PC-3 (cell line): ENCODE measurements around the gene AGRN. TPM values are rescaled to one million over a fixed set of nuclear protein-coding genes. Genes with fewer than 3 reads are reported as not detected.

Experiments
- ATAC-seq: fragments of 200-7000 bp; cut with Tn5 transposase; 2 replicates; pipeline ENCODE4 v1.9.1; 2020; ENCODE audit warnings: mild to moderate bottlenecking, moderate library complexity
- BruUV-seq: library from RNA; stranded (reverse); fragments of 400-500 nt; replicated peaks from 2 replicates; lab custom pipeline; 2021; lab: Mats Ljungman, UMichigan
- CTCF ChIA-PET: fragments of 300-600 bp; sonication (Branson Sonifier 250); formaldehyde crosslinking; loops from one replicate; lab custom pipeline; 2022; ENCODE audit warnings: antibody characterized with exemption; lab: Charles Lee
- POLR2A ChIA-PET: fragments of 300-600 bp; sonication (Branson Sonifier 250); formaldehyde crosslinking; loops from one replicate; lab custom pipeline; 2022; ENCODE audit warnings: antibody characterized with exemption; ENCODE audit not compliant: unreplicated experiment; lab: Charles Lee
- DNase-seq: peaks from one replicate; pipeline ENCODE4 v3.0.0-alpha.2; 2015
- H2AFZ ChIP-seq: fragments of 300-600 bp; sonication (generic); 2 replicates; pipeline ENCODE4 v1.6.0; 2016; ENCODE audit warnings: antibody characterized with exemption, low read length
- H3F3A ChIP-seq: fragments of 300-600 bp; sonication (generic); one replicate; pipeline ENCODE4 v1.6.0; 2017; ENCODE audit warnings: antibody characterized with exemption, low read length, control low read depth, mild to moderate bottlenecking; ENCODE audit not compliant: unreplicated experiment
- H3K27ac ChIP-seq: fragments of 300-600 bp; sonication (generic); 2 replicates; pipeline ENCODE4 v1.5.1; 2016; ENCODE audit warnings: mild to moderate bottlenecking, low read length
- H3K27me3 ChIP-seq: fragments of 300-600 bp; sonication (generic); 2 replicates; pipeline ENCODE4 v1.6.1; 2016; ENCODE audit warnings: low read length, mixed read lengths
- H3K36me3 ChIP-seq: fragments of 300-600 bp; sonication (generic); 2 replicates; pipeline ENCODE4 v1.6.1; 2016; ENCODE audit warnings: low read depth, mixed run types, low read length, mixed read lengths
- H3K4me1 ChIP-seq: fragments of 300-600 bp; sonication (generic); 2 replicates; pipeline ENCODE4 v1.5.1; 2016; ENCODE audit warnings: low read length; ENCODE audit not compliant: insufficient read depth
- H3K4me2 ChIP-seq: fragments of 300-600 bp; sonication (generic); 2 replicates; pipeline ENCODE4 v1.6.0; 2016; ENCODE audit warnings: low read length
- H3K4me3 ChIP-seq: fragments of 300-600 bp; sonication (generic); 2 replicates; pipeline ENCODE4 v1.5.1; 2016; ENCODE audit warnings: mild to moderate bottlenecking, low read length, mixed read lengths
- H3K79me2 ChIP-seq: fragments of 300-600 bp; sonication (generic); 2 replicates; pipeline ENCODE4 v1.6.1; 2017; ENCODE audit warnings: low read length, mixed read lengths
- H3K9ac ChIP-seq: fragments of 300-600 bp; sonication (generic); 2 replicates; pipeline ENCODE4 v1.6.0; 2016; ENCODE audit warnings: mild to moderate bottlenecking, low read length
- H3K9me2 ChIP-seq: fragments of 300-600 bp; sonication (generic); replicated peaks from 2 replicates; pipeline ENCODE4 v1.6.1; 2016; ENCODE audit warnings: mixed run types, low read length, mixed read lengths
- H3K9me3 ChIP-seq: fragments of 300-600 bp; sonication (generic); 2 replicates; pipeline ENCODE4 v1.6.1; 2016; ENCODE audit warnings: low read length, mixed read lengths
- H4K20me1 ChIP-seq: fragments of 300-600 bp; sonication (generic); 2 replicates; pipeline ENCODE4 v1.6.1; 2016; ENCODE audit warnings: low read length, mixed read lengths
- EZH2 ChIP-seq: fragments of 300-600 bp; sonication (generic); IDR thresholded peaks from one replicate; pipeline ENCODE4 v1.6.1; 2017; ENCODE audit warnings: antibody characterized with exemption, mild to moderate bottlenecking, low read length; ENCODE audit not compliant: unreplicated experiment
- EZH2phosphoT487 ChIP-seq: fragments of 300-600 bp; sonication (generic); IDR thresholded peaks from 2 replicates; pipeline ENCODE4 v1.6.1; 2018; ENCODE audit warnings: mild to moderate bottlenecking, antibody characterized with exemption, low read length, borderline replicate concordance
- intact Hi-C: fragments of 100-400 bp; cut with micrococcal nuclease; formaldehyde crosslinking; loops from 2 replicates; pipeline ENCODE4 v1.9.0; 2023
- total RNA-seq: library from RNA; depleted of rRNA; stranded (reverse); fragments of >200 nt; gene quantifications from 2 replicates; pipeline ENCODE4 v1.2.3, GENCODE V29; 2014
- TF ChIP-seq, protein P1 (sequence below): fragments of 300-600 bp; sonication (generic); conservative IDR thresholded peaks from 2 replicates; pipeline ENCODE4 v1.5.1; 2017; ENCODE audit warnings: antibody characterized with exemption, low read depth, mild to moderate bottlenecking, low read length

AGRN gene
- total RNA-seq, 1 experiment from 2014 or later: 273 TPM

DNA sequence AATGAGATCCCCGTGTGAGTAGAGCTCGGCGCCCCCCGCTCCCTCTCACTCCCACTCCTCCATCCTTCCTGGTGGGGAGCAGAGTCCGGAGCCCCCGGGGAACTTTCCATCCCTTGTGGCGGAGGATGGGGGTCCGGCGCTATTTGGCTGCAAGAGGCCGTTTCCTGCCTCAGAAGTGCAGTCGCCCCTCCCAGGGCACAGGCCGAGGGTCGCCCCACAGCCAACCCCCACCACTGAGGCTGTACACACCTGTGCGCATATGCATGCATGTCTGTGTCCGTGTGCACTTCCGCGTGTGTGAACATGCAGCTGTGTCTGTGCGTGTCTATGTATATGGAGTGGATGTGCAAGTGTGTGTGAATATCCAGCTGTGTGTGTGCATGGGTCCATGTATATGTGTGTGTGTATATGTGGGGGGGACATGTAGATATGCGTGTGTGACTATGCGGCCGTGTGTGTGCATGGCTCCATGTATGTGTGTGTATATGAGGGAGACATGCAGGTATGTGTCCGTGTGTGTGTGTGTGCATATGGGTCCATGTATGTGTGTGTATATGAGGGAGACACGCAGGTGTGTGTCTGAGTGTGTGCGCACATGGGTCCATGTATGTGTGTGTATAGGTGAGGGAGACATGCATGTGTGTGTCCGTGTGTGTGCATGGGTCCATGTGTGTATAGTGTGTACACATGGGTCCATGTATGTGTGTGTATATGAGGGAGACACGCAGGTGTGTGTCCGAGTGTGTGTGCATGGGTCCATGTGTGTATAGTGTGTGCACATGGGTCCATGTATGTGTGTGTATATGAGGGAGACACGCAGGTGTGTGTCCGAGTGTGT, 32.3 kb downstream of the AGRN start:
- Histone ChIP-seq H3K79me2 (no peaks in the 10 kb centered on the region), H3K4me3 (no peak overlapping the region), H3F3A (no peaks in the 10 kb centered on the region), H2AFZ (no peak overlapping the region), H3K27ac (no peak overlapping the region), H4K20me1 (peaks cover 8% of the 10 kb centered on the region; the same call in 1 of the 2 replicates), H3K9ac (no peak overlapping the region), H3K9me2 (no peaks in the 10 kb centered on the region), H3K36me3 (peaks cover 71% of the 10 kb centered on the region), H3K4me2 (no peak overlapping the region), H3K27me3 (no peaks in the 10 kb centered on the region), H3K9me3 (no peaks in the 10 kb centered on the region), H3K4me1 (no peaks in the 10 kb centered on the region)
- ATAC-seq (no peak), DNase-seq (no peak)
- no TSS peak for BruUV-seq
- no peak for TF ChIP-seq EZH2
- TF ChIP-seq, protein P1, sequence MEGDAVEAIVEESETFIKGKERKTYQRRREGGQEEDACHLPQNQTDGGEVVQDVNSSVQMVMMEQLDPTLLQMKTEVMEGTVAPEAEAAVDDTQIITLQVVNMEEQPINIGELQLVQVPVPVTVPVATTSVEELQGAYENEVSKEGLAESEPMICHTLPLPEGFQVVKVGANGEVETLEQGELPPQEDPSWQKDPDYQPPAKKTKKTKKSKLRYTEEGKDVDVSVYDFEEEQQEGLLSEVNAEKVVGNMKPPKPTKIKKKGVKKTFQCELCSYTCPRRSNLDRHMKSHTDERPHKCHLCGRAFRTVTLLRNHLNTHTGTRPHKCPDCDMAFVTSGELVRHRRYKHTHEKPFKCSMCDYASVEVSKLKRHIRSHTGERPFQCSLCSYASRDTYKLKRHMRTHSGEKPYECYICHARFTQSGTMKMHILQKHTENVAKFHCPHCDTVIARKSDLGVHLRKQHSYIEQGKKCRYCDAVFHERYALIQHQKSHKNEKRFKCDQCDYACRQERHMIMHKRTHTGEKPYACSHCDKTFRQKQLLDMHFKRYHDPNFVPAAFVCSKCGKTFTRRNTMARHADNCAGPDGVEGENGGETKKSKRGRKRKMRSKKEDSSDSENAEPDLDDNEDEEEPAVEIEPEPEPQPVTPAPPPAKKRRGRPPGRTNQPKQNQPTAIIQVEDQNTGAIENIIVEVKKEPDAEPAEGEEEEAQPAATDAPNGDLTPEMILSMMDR: no peak
- no peak for TF ChIP-seq EZH2phosphoT487
- intact Hi-C loops: no loop called here
- ChIA-PET CTCF (no interaction called here), POLR2A (no interaction called here)

DNA sequence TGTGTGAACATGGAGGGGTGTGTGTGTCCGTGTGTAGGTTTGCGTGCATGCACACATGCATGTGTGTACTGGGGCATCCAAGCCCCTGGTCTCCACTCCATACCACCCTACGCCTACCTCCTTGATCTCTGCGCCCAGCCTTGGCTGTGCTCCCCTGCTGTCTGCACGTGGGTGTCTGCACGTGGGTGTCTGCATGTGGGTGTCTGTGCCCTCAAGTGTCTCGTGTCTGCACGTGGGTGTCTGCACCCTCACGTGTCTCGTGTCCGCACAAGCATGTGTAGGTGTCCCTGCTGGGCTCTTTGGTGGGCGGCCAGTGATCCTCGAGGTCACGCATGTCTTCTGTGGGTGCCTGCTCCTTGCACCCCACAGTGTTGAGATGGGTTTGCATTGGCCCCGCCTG, 33.1 kb downstream of the AGRN start:
- no peaks in the 10 kb centered on the region for H3K9me3 ChIP-seq
- H3K27ac ChIP-seq: no peak overlapping the region
- peaks cover 63% of the 10 kb centered on the region for H3K36me3 ChIP-seq
- no peaks in the 10 kb centered on the region for H3F3A ChIP-seq
- ChIA-PET CTCF (no interaction called here), POLR2A (no interaction called here)
- H3K27me3 ChIP-seq: no peaks in the 10 kb centered on the region
- no peak for ATAC-seq
- peaks cover 2% of the 10 kb centered on the region for H3K4me1 ChIP-seq
- no peak for TF ChIP-seq EZH2
- TF ChIP-seq, protein P1: no peak
- no peak for TF ChIP-seq EZH2phosphoT487
- H3K9ac ChIP-seq: no peak overlapping the region
- intact Hi-C loops: no loop called here
- H3K4me2 ChIP-seq: no peak overlapping the region
- H3K79me2 ChIP-seq: no peaks in the 10 kb centered on the region
- H4K20me1 ChIP-seq: peaks cover 8% of the 10 kb centered on the region; the same call in 1 of the 2 replicates
- H3K4me3 ChIP-seq: no peak overlapping the region
- no peaks in the 10 kb centered on the region for H3K9me2 ChIP-seq
- H2AFZ ChIP-seq: no peak overlapping the region
- DNase-seq: no peak
- BruUV-seq: no TSS peak

DNA sequence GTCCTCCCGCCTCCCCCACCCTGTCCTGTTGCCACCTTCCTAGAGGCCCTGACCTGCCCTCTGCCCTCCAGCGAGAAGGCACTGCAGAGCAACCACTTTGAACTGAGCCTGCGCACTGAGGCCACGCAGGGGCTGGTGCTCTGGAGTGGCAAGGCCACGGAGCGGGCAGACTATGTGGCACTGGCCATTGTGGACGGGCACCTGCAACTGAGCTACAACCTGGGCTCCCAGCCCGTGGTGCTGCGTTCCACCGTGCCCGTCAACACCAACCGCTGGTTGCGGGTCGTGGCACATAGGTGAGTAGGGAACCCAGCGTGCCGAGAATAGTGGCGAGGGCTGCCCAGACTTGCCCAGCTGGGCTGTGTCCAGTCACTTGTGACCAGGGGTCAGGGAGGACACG, 33.8 kb downstream of the AGRN start:
- Histone ChIP-seq H2AFZ (no peak overlapping the region), H3K4me3 (no peak overlapping the region), H3K36me3 (peaks cover 62% of the 10 kb centered on the region), H3K9ac (no peak overlapping the region), H4K20me1 (peaks cover 8% of the 10 kb centered on the region; the same call in 1 of the 2 replicates), H3K4me1 (peaks cover 8% of the 10 kb centered on the region), H3K79me2 (no peaks in the 10 kb centered on the region), H3F3A (no peaks in the 10 kb centered on the region), H3K9me3 (no peaks in the 10 kb centered on the region), H3K27ac (no peak overlapping the region), H3K4me2 (no peak overlapping the region), H3K27me3 (no peaks in the 10 kb centered on the region), H3K9me2 (no peaks in the 10 kb centered on the region)
- intact Hi-C loops: no loop called here
- ChIA-PET CTCF (no interaction called here), POLR2A (no interaction called here)
- BruUV-seq: no TSS peak
- no peak for DNase-seq
- TF ChIP-seq, protein P1: no peak
- TF ChIP-seq EZH2phosphoT487 (no peak), EZH2 (no peak)
- ATAC-seq: no peak
